ENCODE results near the gene ZGPAT.

The ZGPAT gene

GRCh38 chr20:63778034-63778752 lies 70.4 kb downstream of the ZGPAT start:
- no peak for TF ChIP-seq CTCF (IDR thresholded peaks at IDR 0.05; ENCODE audit: low read depth, low read length)
- no peak overlapping the region for H3K4me3 ChIP-seq (ENCODE audit: low read depth, low read length)

GRCh38 chr20:63778857-63779256 lies 71.0 kb downstream of the ZGPAT start:
- no peak for TF ChIP-seq CTCF (IDR thresholded peaks at IDR 0.05; ENCODE audit: low read depth, low read length)
- H3K4me3 ChIP-seq (ENCODE audit: low read depth, low read length): no peak overlapping the region

DNA sequence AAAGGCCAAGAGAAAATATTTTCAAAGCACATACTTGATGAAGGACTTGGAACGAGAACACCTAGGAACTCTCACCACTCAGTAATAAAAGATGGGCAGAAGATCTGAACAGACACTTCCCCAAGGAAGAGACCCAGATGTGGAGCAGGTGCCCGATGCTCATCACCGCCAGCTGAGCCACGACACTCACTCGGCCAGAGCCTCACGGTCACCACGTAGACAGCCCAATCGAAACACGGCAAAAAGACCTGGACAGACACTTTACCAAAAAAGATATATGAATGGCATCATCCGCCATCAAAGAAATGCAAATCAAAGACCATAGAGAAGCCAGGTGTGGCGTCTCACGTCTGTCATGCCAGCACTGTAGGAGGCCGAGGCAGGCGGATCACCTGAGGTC lies 73.3 kb downstream of the ZGPAT start:
- no peak for TF ChIP-seq CTCF (IDR thresholded peaks at IDR 0.05; ENCODE audit: low read depth, low read length)
- H3K4me3 ChIP-seq (ENCODE audit: low read depth, low read length): no peak overlapping the region

- no peak for TF ChIP-seq CTCF (IDR thresholded peaks at IDR 0.05; ENCODE audit: low read depth, low read length)
- no peak overlapping the region for H3K4me3 ChIP-seq (ENCODE audit: low read depth, low read length)
These were observed 74.2 kb downstream of the ZGPAT start for GRCh38 chr20:63782051-63782471.

- H3K4me3 ChIP-seq (ENCODE audit: low read depth, low read length): no peak overlapping the region
- no peak for TF ChIP-seq CTCF (IDR thresholded peaks at IDR 0.05; ENCODE audit: low read depth, low read length)
These were observed 74.7 kb downstream of the ZGPAT start for GRCh38 chr20:63782521-63782971.

DNA sequence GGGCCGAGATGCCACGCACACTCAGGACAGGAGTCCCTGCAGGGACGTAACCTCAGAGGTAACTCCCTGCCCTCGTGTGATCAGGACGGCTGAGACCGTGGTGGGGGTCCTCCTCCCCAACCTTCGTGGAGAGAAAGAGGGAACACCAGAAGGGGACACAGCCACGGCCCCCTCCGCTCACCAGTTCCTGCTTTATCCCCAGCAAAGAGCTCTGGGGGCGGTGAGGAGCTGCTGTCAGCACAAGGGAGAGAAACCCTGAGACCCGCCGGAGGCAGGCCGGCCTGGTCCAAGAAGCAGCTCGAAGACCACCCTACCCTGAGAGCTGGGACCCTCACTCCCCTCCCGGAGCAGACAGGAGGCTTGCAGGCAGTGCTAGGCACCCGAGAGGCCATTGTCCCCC lies 76.1 kb downstream of the ZGPAT start:
- TF ChIP-seq CTCF (IDR thresholded peaks at IDR 0.05; ENCODE audit: low read depth, low read length): no peak
- no peak overlapping the region for H3K4me3 ChIP-seq (ENCODE audit: low read depth, low read length)

GRCh38 chr20:63785691-63786131 lies 77.9 kb downstream of the ZGPAT start:
- TF ChIP-seq CTCF (IDR thresholded peaks at IDR 0.05; ENCODE audit: low read depth, low read length): no peak
- no peak overlapping the region for H3K4me3 ChIP-seq (ENCODE audit: low read depth, low read length)

Measured in WI38 (cell line).